Erythroblast (primary cell): ENCODE data around the gene FMN1.
A peak's percentile ranks its signal among the peaks of the same experiment; 100 is the strongest.
"Not testable (repeated sequence)": the region's sequence is repeated elsewhere in the genome, so short reads cannot be mapped to it uniquely, and the experiment has no call there.

Source experiments
- DNase-seq, 2 experiments: peaks; one replicate each; lab custom pipeline; 2025; lab: John Stamatoyannopoulos, UW
- GATA1 ChIP-seq: IDR thresholded peaks from 2 replicates; pipeline ENCODE4 v1.6.1; 2011; ENCODE audit warnings: low read depth, mild to moderate bottlenecking, control low read depth, low read length, moderate library complexity
- POLR2A ChIP-seq: IDR thresholded peaks from 2 replicates; pipeline ENCODE4 v1.6.1; 2011; ENCODE audit warnings: mild to moderate bottlenecking, low read length

FMN1 gene

GRCh38 chr15:32857732-32858131, 336.8 kb downstream of the FMN1 start:
- DNase-seq: no peak
- TF ChIP-seq GATA1: no peak
- TF ChIP-seq POLR2A: no peak

- no peak for DNase-seq
- TF ChIP-seq GATA1: no peak
- TF ChIP-seq POLR2A: no peak
Measured at GRCh38 chr15:32856753-32857152, 337.8 kb downstream of the FMN1 start.

GRCh38 chr15:32855942-32856341, 338.6 kb downstream of the FMN1 start:
- no peak for DNase-seq
- no peak for TF ChIP-seq GATA1
- no peak for TF ChIP-seq POLR2A

- no peak for DNase-seq
- TF ChIP-seq POLR2A: no peak
- no peak for TF ChIP-seq GATA1
Measured at GRCh38 chr15:32853592-32853991, 340.9 kb downstream of the FMN1 start.

- DNase-seq: no peak
- TF ChIP-seq POLR2A (no peak), GATA1 (no peak)
Measured at GRCh38 chr15:32852771-32853170, 341.7 kb downstream of the FMN1 start.

GRCh38 chr15:32852017-32852416, 342.5 kb downstream of the FMN1 start:
- TF ChIP-seq GATA1 (no peak), POLR2A (no peak)
- DNase-seq: no peak

GRCh38 chr15:32851572-32851971, 342.9 kb downstream of the FMN1 start:
- TF ChIP-seq GATA1 (no peak), POLR2A (no peak)
- DNase-seq: no peak

GRCh38 chr15:32849769-32850668, 344.5 kb downstream of the FMN1 start:
- DNase-seq: no peak
- no peak for TF ChIP-seq GATA1
- no peak for TF ChIP-seq POLR2A

- not testable (repeated sequence) for DNase-seq
Measured at GRCh38 chr15:32846671-32847070, 347.8 kb downstream of the FMN1 start.

- DNase-seq: peak; percentile 2 to 24
- TF ChIP-seq GATA1: no peak
- TF ChIP-seq POLR2A: no peak
Measured at GRCh38 chr15:32844118-32844711, 350.3 kb downstream of the FMN1 start.

- TF ChIP-seq POLR2A (no peak), GATA1 (no peak)
- no peak for DNase-seq
Measured at GRCh38 chr15:32843219-32843815, 351.2 kb downstream of the FMN1 start.

GRCh38 chr15:32842081-32842480, 352.4 kb downstream of the FMN1 start:
- no peak for DNase-seq
- TF ChIP-seq GATA1: no peak
- no peak for TF ChIP-seq POLR2A

GRCh38 chr15:32840507-32841245, 353.8 kb downstream of the FMN1 start:
- no peak for TF ChIP-seq GATA1
- no peak for TF ChIP-seq POLR2A
- DNase-seq: no peak

- TF ChIP-seq GATA1 (no peak), POLR2A (no peak)
- no peak for DNase-seq
Measured at GRCh38 chr15:32838820-32839219, 355.7 kb downstream of the FMN1 start.
